ENCODE results near the gene STARD7.

The STARD7 gene

DNA sequence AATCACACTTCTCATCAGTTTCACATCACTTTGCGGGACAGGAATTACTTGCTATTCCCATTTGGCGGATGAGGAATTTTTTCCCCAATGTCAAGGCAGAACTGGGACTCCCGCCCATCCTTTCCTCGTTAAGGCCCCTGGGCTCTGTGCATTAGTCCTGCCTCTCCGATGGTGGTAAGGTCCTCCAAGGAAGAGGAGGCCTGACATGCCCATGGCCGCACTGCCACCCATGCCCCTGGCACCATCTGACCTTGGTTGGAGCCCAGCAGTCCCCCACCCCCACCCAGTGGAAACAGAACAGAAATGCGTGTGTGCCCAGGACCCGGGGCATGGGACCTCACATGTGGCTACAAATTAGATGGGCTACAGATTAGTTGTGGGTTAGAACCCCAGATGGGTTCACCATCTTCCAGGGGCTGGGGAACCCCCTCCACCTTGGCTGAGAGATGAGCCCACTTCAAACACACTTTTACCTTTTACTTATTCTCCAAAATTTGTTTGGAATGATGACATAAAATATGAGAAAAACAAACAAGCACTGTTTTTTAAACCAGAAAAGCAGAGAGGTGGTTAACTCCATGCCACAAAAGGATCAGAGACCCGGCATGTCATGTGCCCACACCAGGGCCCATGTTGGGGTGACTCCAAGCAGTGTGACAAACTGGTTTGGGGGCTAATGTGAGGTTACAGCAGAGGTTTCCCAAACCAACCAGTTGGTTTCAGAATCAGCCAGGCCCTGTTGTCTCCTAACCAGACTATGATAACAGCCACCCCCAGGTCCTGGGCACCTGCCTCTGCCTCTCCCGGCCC, 52.4 kb downstream of the STARD7 start:
- DNase-seq (ENCODE audit: extremely low spot score), result no peak
- no peak for TF ChIP-seq BHLHE40 (IDR thresholded peaks at IDR 0.05; ENCODE audit: borderline replicate concordance)
- TF ChIP-seq FOXA1 (IDR thresholded peaks at IDR 0.05), result no peak
- no peak for TF ChIP-seq FOXK2 (IDR thresholded peaks at IDR 0.05)
- TF ChIP-seq L3MBTL2 (conservative IDR thresholded peaks at IDR 0.05), result no peak
- TF ChIP-seq ELF4 (IDR thresholded peaks at IDR 0.05), result no peak
- no peak for TF ChIP-seq ZNF384 (IDR thresholded peaks at IDR 0.05)
- TF ChIP-seq SUZ12 (IDR thresholded peaks at IDR 0.05), result no peak
- TF ChIP-seq SP1 (IDR thresholded peaks at IDR 0.05), result no peak
- TF ChIP-seq LEF1 (IDR thresholded peaks at IDR 0.05; ENCODE audit: borderline replicate concordance), result no peak
- TF ChIP-seq, protein P1, sequence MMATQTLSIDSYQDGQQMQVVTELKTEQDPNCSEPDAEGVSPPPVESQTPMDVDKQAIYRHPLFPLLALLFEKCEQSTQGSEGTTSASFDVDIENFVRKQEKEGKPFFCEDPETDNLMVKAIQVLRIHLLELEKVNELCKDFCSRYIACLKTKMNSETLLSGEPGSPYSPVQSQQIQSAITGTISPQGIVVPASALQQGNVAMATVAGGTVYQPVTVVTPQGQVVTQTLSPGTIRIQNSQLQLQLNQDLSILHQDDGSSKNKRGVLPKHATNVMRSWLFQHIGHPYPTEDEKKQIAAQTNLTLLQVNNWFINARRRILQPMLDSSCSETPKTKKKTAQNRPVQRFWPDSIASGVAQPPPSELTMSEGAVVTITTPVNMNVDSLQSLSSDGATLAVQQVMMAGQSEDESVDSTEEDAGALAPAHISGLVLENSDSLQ (IDR thresholded peaks at IDR 0.05), result no peak
- no peak for TF ChIP-seq CTBP1 (IDR thresholded peaks at IDR 0.05; ENCODE audit: borderline replicate concordance)
- no peak for TF ChIP-seq ARNT (IDR thresholded peaks at IDR 0.05)
- TF ChIP-seq NFRKB (IDR thresholded peaks at IDR 0.05), result no peak
- TF ChIP-seq FOXM1 (IDR thresholded peaks at IDR 0.05; ENCODE audit: borderline replicate concordance), result no peak
- POLR2A ChIA-PET, result no interaction called here
- CTCF ChIA-PET, result interaction anchor here (0.6 to 0.7 kb wide), 3 partner anchors 43 to 1770 kb away, joined by 4 to 5 read pairs (median 5); no protein-coding TSS in a partner anchor

DNA sequence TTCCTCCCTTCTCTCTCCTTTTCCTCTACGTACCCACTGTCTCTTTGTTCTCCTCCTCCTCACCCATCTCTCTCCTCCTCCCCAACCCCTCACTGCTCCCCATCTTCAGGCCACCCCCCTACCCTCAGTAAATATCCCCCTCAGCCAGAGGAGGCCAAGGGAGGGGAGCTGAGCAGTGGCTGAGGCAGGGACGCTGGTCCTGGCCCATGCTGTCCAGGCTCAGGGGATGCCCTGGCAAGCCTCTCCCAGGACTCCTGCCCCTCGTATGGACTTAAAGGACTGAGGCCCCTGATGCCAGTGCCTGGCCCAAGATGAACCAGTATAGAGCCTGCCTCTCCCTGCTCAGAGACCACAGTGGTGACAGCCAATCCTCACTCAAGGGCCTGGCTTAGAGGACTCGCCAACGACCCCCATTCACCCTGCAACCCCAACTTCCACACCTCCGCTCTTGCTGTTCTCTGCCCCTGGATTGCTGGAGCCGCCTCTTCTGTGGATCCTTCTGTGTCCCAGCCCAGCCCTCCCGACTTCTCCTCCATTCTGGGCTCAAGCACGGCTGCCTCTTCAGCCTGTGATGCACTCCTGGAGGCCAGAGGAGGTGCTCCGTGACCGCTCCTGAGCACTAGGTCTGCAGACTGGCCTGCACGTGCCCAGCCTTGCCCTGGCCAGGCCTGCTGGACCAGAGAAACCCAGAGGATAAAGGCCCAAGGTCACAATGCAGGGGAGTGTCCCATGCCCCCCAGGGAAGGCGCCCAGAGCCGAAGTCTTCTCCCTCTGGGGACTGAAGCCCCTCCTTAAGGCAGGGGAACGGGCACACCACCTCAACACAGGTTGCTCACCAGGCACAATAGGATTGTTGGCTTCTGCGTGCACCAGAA, 53.9 kb downstream of the STARD7 start:
- DNase-seq (ENCODE audit: extremely low spot score), result no peak
- TF ChIP-seq FOXM1 (IDR thresholded peaks at IDR 0.05; ENCODE audit: borderline replicate concordance) (no peak), SUZ12 (IDR thresholded peaks at IDR 0.05) (no peak), ELF4 (IDR thresholded peaks at IDR 0.05) (no peak), SP1 (IDR thresholded peaks at IDR 0.05) (no peak), LEF1 (IDR thresholded peaks at IDR 0.05; ENCODE audit: borderline replicate concordance) (no peak), L3MBTL2 (conservative IDR thresholded peaks at IDR 0.05) (no peak), TARDBP (IDR thresholded peaks at IDR 0.05) (no peak), FOXA1 (IDR thresholded peaks at IDR 0.05) (no peak), BHLHE40 (IDR thresholded peaks at IDR 0.05; ENCODE audit: borderline replicate concordance) (no peak)
- TF ChIP-seq, protein P1 (IDR thresholded peaks at IDR 0.05), result no peak
- POLR2A ChIA-PET, result interaction anchor here (1.3 kb wide), 1 partner anchor 54 kb away, joined by 3 read pairs; the partner anchor contains the start of gene STARD7
- CTCF ChIA-PET, result no interaction called here

DNA sequence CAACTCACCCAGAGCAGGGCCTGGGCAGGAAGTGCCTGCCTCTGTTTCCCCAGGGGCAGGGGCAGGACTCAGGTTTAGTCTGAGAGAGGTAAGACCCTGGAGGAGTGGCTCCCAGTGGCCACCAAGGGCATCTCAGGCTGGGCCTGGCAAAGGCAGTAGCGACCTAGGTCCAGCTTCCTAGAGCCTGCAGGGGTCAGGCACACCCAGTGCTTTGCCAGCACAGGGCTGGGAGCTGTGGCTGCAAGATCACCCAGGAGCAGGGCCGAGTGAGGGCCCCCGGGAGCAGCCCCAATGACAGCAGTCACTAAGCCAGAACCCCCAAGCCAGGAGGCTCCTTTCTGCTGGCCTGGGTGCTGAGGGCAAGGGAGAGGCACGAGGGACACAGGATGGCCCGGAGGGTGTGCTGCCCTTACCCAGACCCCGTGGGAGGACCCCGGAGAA, 54.6 kb downstream of the STARD7 start:
- DNase-seq (ENCODE audit: extremely low spot score), result no peak
- no peak for TF ChIP-seq TARDBP (IDR thresholded peaks at IDR 0.05)
- TF ChIP-seq, protein P1 (IDR thresholded peaks at IDR 0.05), result no peak
- no peak for TF ChIP-seq FOXM1 (IDR thresholded peaks at IDR 0.05; ENCODE audit: borderline replicate concordance)
- TF ChIP-seq SP1 (IDR thresholded peaks at IDR 0.05), result no peak
- no peak for TF ChIP-seq NFRKB (IDR thresholded peaks at IDR 0.05)
- TF ChIP-seq SUZ12 (IDR thresholded peaks at IDR 0.05), result no peak
- no peak for TF ChIP-seq ELF4 (IDR thresholded peaks at IDR 0.05)
- TF ChIP-seq ZNF384 (IDR thresholded peaks at IDR 0.05), result no peak
- TF ChIP-seq FOXA1 (IDR thresholded peaks at IDR 0.05), result no peak
- TF ChIP-seq BHLHE40 (IDR thresholded peaks at IDR 0.05; ENCODE audit: borderline replicate concordance), result no peak
- TF ChIP-seq FOXK2 (IDR thresholded peaks at IDR 0.05), result no peak
- no peak for TF ChIP-seq CTBP1 (IDR thresholded peaks at IDR 0.05; ENCODE audit: borderline replicate concordance)
- TF ChIP-seq ARNT (IDR thresholded peaks at IDR 0.05), result no peak
- POLR2A ChIA-PET, result no interaction called here
- CTCF ChIA-PET, result no interaction called here

DNA sequence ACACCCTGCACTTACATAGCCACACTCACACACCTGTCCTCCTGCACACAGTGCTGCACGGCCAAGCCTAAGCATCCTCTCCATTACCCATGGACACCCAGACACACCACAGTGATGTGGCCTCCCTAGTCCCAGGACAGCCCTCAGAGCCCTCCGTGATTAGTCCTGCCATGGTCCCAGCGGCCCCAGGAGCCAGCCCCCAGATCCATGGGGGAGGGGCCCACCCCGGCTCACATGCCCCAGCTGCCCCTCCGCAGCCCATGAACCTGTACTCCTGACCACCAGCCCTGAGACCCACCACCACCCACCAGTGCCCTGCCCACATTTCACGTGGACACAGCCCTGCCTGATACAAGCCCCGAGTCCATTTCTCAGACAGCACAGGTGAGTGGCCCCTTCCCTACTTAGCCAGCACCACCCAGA, 55.3 kb downstream of the STARD7 start:
- POLR2A ChIA-PET, result no interaction called here
- TF ChIP-seq CTBP1 (IDR thresholded peaks at IDR 0.05; ENCODE audit: borderline replicate concordance), result no peak
- TF ChIP-seq LEF1 (IDR thresholded peaks at IDR 0.05; ENCODE audit: borderline replicate concordance), result no peak
- no peak for TF ChIP-seq L3MBTL2 (conservative IDR thresholded peaks at IDR 0.05)
- no peak for TF ChIP-seq ARNT (IDR thresholded peaks at IDR 0.05)
- TF ChIP-seq FOXK2 (IDR thresholded peaks at IDR 0.05), result no peak
- no peak for TF ChIP-seq ELF4 (IDR thresholded peaks at IDR 0.05)
- TF ChIP-seq, protein P1 (IDR thresholded peaks at IDR 0.05), result no peak
- TF ChIP-seq NFRKB (IDR thresholded peaks at IDR 0.05), result no peak
- no peak for TF ChIP-seq HDGF (IDR thresholded peaks at IDR 0.05; ENCODE audit: borderline replicate concordance)
- TF ChIP-seq ZNF384 (IDR thresholded peaks at IDR 0.05), result no peak
- no peak for TF ChIP-seq FOXM1 (IDR thresholded peaks at IDR 0.05; ENCODE audit: borderline replicate concordance)
- no peak for TF ChIP-seq BHLHE40 (IDR thresholded peaks at IDR 0.05; ENCODE audit: borderline replicate concordance)
- TF ChIP-seq TARDBP (IDR thresholded peaks at IDR 0.05), result no peak
- no peak for TF ChIP-seq SUZ12 (IDR thresholded peaks at IDR 0.05)
- CTCF ChIA-PET, result interaction anchor here (1.4 kb wide), 1 partner anchor 21 kb away, joined by 3 read pairs; no protein-coding TSS in a partner anchor
- no peak for DNase-seq (ENCODE audit: extremely low spot score)
